Adrenal gland (tissue), 12 donors: ENCODE results near the gene C2CD2L. TPM values are rescaled to one million over a fixed set of nuclear protein-coding genes. Genes with fewer than 3 reads are reported as not detected.

Source experiments
- DNase-seq, 7 donors: peaks; one replicate each; pipeline ENCODE4 v3.0.0-alpha.2; 2019 to 2020
- H3K27ac ChIP-seq, 5 donors: fragments of 200-600 bp; sonication (generic) in 4 of 5; 1 replicate in 3 of 5; 2 replicates in 2 of 5; pipeline versions ENCODE4 v1.5.1 to v1.8.0; 2016 to 2020; ENCODE audit warnings: mild to moderate bottlenecking in 1 of 5
- H3K27me3 ChIP-seq: fragments of 200-600 bp; 2 replicates; pipeline ENCODE4 v1.8.0; 2021
- H3K36me3 ChIP-seq, 2 donors: fragments of 200-600 bp; replicated peaks in 1 of 2; 1 replicate in 1 of 2; 2 replicates in 1 of 2; pipeline versions ENCODE4 v1.5.1 to v1.8.0; 2018 to 2022
- H3K4me1 ChIP-seq, 2 donors: fragments of 200-600 bp; replicated peaks in 1 of 2; 1 replicate in 1 of 2; 2 replicates in 1 of 2; pipeline versions ENCODE4 v1.5.1 to v1.8.0; 2018 to 2021
- H3K4me3 ChIP-seq, 4 donors: fragments of 200-600 bp; sonication (generic) in 3 of 4; one replicate each; pipeline ENCODE4 v1.5.1; 2016 to 2018
- H3K9me3 ChIP-seq, 3 donors: fragments of 200-600 bp; sonication (generic) in 1 of 3; replicated peaks in 1 of 3; 1 replicate in 2 of 3; 2 replicates in 1 of 3; pipeline versions ENCODE4 v1.5.1 to v1.8.0; 2016 to 2021
- POLR2A ChIP-seq, 2 donors: fragments of 450-650 bp; IDR thresholded peaks; one replicate each; pipeline ENCODE4 v1.6.1; 2017; ENCODE audit warnings: antibody characterized with exemption in 2 of 2, mild to moderate bottlenecking in 2 of 2, moderate library complexity in 1 of 2
- WGBS, 4 donors: extraction: QIAGEN DNeasy Blood & Tissue Kit in 2 of 4; methylation state at CpG; one replicate each; pipeline versions ENCODE4 v1.1.5 to v1.1.7; 2013 to 2017; 5-methylcytosine and 5-hydroxymethylcytosine counted together
- intact Hi-C, 2 donors: fragments of 100-400 bp; cut with DNase I; formaldehyde crosslinking; loops; one replicate each; pipeline versions ENCODE4 v1.14.1 to v1.15.0; 2022 to 2023
- polyA plus RNA-seq, 3 donors: library from polyadenylated mRNA; stranded (reverse); fragments of 200-250 nt in 2 of 3; fragments of 350-450 nt in 1 of 3; fragmentation: Illumina TruSeq in 1 of 3; extraction: RNeasy Lipid Tissue Mini Kit (QIAGEN cat#74804) in 1 of 3; gene quantifications; one replicate each; pipeline ENCODE4 v1.2.3, GENCODE V29; 2013 to 2014
- total RNA-seq, 9 donors: library from RNA; depleted of rRNA in 4 of 9; stranded (reverse); fragments of >200 nt in 4 of 9; fragments of 120-200 nt in 1 of 9; fragmentation: NEBNext Ultra II Directional in 1 of 9; extraction: Animal tissue kit (Norgen Biotek cat#: 25700) in 1 of 9; gene quantifications; one replicate each; pipeline versions ENCODE4 v1.1.0 to v1.2.4, GENCODE V29; 2013 to 2023
- TF ChIP-seq, protein P1 (sequence below), 6 experiments: fragments of 450-650 bp in 4 of 6; fragments of 200-600 bp in 2 of 6; sonication (generic) in 1 of 6; IDR thresholded peaks; 1 replicate in 5 of 6; 2 replicates in 1 of 6; pipeline versions ENCODE4 v1.5.1 to v1.8.0; 2016 to 2021; ENCODE audit warnings: antibody characterized with exemption in 6 of 6, mild to moderate bottlenecking in 2 of 6, moderate library complexity in 1 of 6
- donor health status: healthy with polysubstance abuse.
- donor health status: Bipolar disorder and iron deficiency.
- donor health status: DM: yes; HTN: yes; CAD: no.
- donor health status: DM: no; HTN: no; CAD: no.
- donor health status: DM: no; HTN: no; CAD: no.
- donor health status: DM: yes; HTN: yes; CAD: no.

The C2CD2L gene
- total and polyA plus RNA-seq, 12 donors: 4.5 to 15.8 (median 11.1) TPM

DNA sequence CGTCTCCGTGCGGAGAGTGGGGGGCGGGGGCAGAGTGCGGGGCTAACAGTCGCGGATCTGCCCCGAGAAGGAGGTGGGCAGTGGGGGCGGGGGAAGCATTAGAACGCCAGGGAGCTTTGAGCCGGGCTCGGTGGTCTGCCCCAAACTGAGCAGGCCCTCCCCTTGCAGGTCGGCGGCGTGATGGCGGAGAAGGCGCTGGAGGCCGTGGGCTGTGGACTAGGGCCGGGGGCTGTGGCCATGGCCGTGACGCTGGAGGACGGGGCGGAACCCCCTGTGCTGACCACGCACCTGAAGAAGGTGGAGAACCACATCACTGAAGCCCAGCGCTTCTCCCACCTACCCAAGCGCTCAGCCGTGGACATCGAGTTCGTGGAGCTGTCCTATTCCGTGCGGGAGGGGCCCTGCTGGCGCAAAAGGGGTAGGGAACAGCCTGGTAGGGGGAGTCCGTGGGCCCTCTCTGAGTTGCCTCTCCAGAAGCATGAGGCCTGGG lies 42.7 kb downstream of the C2CD2L start:
- intact Hi-C loops: loop anchor here in 1 of 2 donors (10.0 kb wide), 1 partner anchor 45 kb away; no protein-coding TSS in a partner anchor
- peak overlapping the region in 1 of 4 donors; percentile 60 for H3K4me3 ChIP-seq
- no peak for DNase-seq
- no peak overlapping the region for H3K27ac ChIP-seq
- H3K27me3 ChIP-seq: no peaks in the 10 kb centered on the region
- peaks cover 11 to 13% of the 10 kb centered on the region in 2 donors for H3K4me1 ChIP-seq
- no peak for TF ChIP-seq POLR2A (IDR thresholded peaks at IDR 0.05)
- TF ChIP-seq, protein P1, sequence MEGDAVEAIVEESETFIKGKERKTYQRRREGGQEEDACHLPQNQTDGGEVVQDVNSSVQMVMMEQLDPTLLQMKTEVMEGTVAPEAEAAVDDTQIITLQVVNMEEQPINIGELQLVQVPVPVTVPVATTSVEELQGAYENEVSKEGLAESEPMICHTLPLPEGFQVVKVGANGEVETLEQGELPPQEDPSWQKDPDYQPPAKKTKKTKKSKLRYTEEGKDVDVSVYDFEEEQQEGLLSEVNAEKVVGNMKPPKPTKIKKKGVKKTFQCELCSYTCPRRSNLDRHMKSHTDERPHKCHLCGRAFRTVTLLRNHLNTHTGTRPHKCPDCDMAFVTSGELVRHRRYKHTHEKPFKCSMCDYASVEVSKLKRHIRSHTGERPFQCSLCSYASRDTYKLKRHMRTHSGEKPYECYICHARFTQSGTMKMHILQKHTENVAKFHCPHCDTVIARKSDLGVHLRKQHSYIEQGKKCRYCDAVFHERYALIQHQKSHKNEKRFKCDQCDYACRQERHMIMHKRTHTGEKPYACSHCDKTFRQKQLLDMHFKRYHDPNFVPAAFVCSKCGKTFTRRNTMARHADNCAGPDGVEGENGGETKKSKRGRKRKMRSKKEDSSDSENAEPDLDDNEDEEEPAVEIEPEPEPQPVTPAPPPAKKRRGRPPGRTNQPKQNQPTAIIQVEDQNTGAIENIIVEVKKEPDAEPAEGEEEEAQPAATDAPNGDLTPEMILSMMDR (IDR thresholded peaks at IDR 0.05): no peak
- WGBS, 4 donors: 26 to 47% (median 39%) methylated on average over 15 to 33 of the region's 33 CpGs
- no peaks in the 10 kb centered on the region for H3K36me3 ChIP-seq
- H3K9me3 ChIP-seq: no peaks in the 10 kb centered on the region

DNA sequence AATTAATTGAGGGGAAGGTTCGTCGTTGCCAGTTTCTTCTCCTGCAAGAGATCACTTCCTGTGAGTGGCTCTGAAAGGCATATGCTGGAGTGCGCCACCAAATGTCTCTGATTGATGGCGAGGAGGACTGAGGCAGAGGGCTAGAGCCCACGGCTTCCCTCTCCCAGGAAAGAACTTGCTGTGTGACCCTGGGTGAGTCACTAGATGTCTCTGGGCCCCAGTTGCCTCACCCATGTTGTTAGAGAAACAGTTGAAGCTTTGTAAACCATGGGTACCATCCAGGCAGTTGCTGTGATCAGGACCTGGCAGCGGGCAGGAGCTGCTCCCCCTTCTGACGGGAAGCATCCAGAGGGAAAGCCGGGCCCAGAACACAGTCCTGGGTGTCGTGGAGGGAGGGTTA lies 44.9 kb downstream of the C2CD2L start:
- TF ChIP-seq POLR2A (IDR thresholded peaks at IDR 0.05): no peak
- TF ChIP-seq, protein P1 (IDR thresholded peaks at IDR 0.05): no peak
- WGBS, 4 donors: 74 to 92% (median 76%) methylated on average over 7 to 9 of the region's 9 CpGs
- H3K27ac ChIP-seq: no peak overlapping the region
- H3K36me3 ChIP-seq: no peaks in the 10 kb centered on the region
- no peak for DNase-seq
- H3K27me3 ChIP-seq: no peaks in the 10 kb centered on the region
- H3K9me3 ChIP-seq: no peaks in the 10 kb centered on the region
- no peak overlapping the region for H3K4me3 ChIP-seq
- peaks cover 11 to 13% of the 10 kb centered on the region in 2 donors for H3K4me1 ChIP-seq
- intact Hi-C loops: no loop called here

DNA sequence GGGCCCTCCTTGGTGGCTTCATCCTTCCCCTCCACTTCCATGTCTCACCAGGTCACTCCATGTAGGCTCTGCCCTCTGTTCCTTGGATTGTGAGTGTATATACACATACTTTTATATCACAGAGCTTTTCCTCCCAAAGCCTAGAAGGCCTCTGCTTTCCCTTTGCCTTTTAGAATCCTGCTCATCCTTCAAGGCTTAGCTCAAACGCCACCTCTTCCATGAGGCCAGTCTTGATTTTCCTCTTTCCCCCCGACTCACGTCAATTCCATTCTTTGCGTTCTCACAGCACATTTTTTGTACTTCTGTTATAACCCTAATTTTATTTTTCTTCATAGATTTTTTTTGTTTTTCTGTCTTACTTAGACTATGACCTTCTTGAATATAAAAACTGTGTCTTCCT lies 45.5 kb downstream of the C2CD2L start:
- Histone ChIP-seq H3K9me3 (no peaks in the 10 kb centered on the region), H3K4me3 (no peak overlapping the region), H3K27ac (no peak overlapping the region), H3K4me1 (peaks cover 11 to 13% of the 10 kb centered on the region in 2 donors), H3K27me3 (no peaks in the 10 kb centered on the region), H3K36me3 (no peaks in the 10 kb centered on the region)
- intact Hi-C loops: no loop called here
- WGBS, 4 donors: 81 to 91% (median 87%) methylated on average over 4 of the region's 4 CpGs
- no peak for TF ChIP-seq POLR2A (IDR thresholded peaks at IDR 0.05)
- TF ChIP-seq, protein P1 (IDR thresholded peaks at IDR 0.05): no peak
- DNase-seq: no peak

DNA sequence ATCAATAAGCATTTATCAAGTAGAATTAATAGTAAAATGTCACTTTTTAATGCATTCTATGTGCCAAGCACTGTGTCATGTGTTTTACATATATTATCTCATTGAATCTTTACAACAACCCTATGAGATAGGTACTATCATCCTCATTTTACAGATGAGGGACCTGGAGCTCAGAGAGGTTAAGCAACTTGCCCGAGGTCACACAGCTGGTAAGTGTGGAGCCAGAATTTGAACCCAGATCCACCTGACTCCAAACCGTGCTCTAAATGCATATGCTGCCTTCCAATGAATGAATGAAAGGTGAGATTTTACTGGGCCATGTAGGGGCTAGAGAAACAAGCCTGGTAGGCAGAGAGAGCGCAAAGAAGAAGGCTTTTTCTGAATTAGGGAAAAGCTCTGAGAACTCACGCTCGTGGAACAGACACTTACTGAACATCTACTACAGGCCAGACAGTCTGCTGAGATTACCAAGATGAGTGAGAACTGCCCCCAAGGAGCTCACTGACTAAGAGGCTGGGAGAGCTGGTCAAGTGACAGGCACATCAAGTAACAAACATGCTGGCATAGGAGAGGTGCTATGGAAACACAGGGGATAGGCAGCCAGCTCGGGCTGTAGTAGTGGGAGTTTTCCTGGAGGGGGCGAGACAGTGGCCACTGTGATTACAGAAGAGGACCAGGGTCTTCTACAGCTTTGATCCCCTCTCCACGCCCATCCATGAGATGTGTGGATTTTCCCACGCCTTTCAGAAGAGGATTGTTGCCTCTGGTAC lies 46.1 kb downstream of the C2CD2L start:
- Histone ChIP-seq H3K4me3 (no peak overlapping the region), H3K9me3 (no peaks in the 10 kb centered on the region), H3K27me3 (no peaks in the 10 kb centered on the region), H3K27ac (no peak overlapping the region), H3K4me1 (peaks cover 11 to 13% of the 10 kb centered on the region in 2 donors), H3K36me3 (no peaks in the 10 kb centered on the region)
- no peak for TF ChIP-seq POLR2A (IDR thresholded peaks at IDR 0.05)
- WGBS, 4 donors: 74 to 87% (median 80%) methylated on average over 8 to 9 of the region's 9 CpGs
- no peak for DNase-seq
- intact Hi-C loops: no loop called here
